NAMALWA (cell line): ENCODE results near the gene MYL6.
"Not testable (repeated sequence)": the region's sequence is repeated elsewhere in the genome, so short reads cannot be mapped to it uniquely, and the experiment has no call there.

Experiments
- DNase-seq: peaks from one replicate; pipeline ENCODE4 v3.0.0-alpha.2; 2015; ENCODE audit warnings: low spot score

MYL6 gene

DNA sequence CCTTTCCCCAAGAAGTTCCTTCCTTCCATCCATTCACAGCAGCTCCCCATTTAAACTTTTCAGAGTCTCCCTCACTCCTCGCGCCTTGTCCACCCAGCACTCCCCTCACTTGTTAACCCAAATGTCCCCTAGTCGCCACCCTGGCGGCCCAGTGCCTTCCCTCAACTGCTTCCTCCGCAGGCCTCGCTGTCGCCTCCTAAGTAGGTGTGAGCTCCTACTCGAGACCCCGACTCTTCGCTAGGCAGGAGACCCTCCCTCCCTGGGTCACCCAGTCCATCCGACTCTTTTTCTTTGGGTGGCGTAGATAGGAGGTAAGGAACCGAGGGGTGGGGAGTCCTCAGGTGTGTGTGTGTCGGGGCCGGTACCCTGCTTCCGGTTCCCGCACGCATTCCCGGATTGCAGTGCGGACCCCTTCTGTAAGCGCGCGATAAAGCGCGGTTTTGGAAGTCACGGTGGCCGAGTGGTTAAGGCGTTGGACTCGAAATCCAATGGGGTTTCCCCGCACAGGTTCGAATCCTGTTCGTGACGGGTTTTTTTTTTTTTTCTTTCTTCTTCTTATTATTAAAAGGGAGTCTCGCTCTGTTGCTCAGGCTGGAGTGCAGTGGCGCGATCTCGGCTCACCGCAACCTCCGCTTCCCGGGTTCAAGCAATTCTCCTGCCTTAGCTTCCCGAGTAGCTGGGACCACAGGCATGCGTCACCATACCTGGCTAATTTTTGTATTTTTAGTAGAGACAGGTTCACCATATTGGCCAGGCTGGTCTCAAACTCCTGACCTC is 31.9 kb downstream of the MYL6 start:
- DNase-seq, result peak; percentile 90

DNA sequence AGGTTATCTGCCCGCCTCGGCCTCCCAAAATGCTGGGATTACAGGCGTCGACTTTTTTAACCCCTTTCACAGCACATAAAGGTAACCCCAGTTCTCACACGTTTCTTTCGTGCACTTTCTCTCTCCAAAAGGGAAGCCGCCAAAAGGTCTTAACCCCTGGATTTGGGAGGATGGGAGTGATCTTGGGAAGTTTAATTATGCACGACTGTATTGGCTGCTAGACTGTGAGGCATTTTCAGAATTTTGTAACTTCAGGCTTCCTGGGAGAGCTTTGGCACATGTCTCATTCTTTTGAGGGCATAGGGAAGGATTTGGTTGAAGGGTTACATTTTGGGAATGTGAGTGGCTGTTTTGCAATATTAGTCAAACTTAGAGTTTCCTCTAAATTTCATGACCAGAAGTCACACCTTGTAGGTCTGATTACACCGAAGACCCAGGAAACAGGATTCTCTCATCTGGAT is 32.6 kb downstream of the MYL6 start:
- no peak for DNase-seq

DNA sequence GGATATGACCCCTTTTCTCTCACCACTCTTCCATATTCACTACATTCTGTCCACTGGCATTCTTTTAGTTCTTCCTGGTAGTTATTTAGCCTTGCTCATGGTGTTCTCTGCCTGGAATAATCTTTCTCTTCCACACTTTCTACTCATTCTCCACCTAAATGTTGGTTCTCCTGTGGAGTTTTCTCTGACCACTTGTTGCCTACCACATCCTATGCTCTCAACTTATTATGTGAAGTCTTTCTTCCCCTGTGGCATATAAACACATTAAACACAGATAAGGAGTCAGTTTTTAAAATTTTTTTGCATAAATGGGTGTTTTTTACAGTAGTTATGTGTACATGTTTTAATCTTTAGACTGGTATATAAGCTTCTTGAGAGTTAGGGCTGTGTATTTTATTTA is 34.4 kb downstream of the MYL6 start:
- no peak for DNase-seq

DNA sequence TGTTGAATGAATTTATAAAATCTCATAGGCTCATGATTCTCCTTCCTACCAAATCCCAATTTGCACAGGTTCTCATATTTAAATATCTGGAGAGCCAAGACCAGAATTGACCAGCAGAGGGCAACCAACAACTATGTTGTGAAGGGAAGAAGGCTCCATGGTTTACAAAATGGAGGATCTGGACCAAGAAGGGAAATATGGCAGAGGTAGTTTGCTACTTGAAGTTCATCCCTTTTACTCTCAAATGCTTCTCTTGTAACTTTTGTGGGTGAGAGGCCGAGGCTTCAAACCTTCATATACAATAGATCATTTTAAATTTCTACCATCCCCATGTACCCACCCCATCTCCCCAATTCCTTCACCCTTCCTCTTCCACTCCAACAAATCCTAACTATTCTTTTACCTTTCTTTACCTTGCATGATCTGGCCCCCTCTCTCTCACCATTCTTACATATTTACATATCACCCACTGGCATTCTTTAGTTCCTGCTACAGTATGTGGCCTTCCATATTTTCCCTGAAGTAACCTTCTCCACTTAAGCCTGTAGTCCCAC is 34.9 kb downstream of the MYL6 start:
- DNase-seq, result peak; percentile 92

DNA sequence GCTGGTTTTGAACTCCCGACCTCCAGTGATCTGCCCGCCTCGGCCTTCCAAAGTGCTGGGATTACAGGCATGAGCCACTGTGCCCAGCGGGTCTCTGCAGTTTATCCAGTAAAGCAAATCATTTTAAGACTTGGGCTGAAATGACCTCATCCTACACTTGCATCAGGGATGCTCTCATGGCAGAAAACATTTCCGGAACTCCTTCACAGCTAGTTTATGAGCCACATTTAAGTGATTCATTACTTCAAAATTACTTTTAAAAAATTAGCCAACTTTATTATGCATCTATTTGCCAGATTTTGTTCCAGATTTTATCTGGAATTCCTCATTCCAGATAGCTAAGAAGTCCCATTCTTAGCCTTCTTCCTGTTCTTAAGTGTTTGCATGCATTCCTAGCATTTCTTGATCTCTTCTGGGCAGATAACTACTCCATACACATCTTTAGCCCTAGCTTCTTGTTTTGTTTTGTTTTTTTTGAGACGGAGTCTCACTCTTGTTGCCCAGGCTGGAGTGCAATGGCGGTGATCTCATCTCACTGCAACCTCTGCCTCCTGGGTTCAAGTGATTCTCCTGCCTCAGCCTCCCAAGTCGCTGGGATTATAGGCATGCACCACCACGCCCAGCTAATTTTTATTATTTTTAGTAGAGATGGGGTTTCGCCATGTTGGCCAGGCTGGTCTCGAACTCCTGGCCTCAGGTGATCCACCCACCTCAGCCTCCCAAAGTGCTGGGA is 38.8 kb downstream of the MYL6 start:
- DNase-seq, result not testable (repeated sequence)

DNA sequence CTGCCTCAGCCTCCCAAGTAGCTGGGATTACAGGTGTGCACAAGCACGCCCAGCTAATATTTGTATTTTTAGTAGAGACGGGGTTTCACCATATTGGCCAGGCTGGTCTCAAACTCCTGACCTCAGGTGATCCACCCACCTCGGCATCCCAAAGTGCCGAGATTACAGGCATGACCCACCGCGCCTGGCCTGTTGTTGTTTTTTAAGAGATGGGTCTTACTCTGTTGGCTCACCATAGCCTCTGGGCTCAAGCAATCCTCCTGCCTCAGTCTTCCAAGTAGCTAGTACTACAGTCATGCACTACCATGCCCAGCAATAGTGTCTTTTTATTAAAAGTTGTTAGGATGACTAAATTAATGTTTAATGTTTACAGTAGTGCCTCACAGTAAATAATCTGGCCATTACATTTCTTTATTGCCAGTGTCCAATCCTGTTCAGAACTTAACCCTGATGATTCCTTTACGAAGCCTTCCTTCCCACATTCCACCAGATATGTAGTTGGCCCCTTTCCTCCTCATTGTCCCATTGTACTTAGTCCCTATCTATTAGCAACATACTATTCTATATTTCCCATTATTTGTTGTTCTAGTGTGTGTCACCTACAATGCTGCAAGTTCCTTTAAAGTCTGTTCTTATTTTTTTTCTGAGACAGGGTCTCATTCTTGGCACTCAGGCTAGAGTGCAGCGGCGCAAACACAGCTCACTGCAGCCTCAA is 39.9 kb downstream of the MYL6 start:
- no peak for DNase-seq

DNA sequence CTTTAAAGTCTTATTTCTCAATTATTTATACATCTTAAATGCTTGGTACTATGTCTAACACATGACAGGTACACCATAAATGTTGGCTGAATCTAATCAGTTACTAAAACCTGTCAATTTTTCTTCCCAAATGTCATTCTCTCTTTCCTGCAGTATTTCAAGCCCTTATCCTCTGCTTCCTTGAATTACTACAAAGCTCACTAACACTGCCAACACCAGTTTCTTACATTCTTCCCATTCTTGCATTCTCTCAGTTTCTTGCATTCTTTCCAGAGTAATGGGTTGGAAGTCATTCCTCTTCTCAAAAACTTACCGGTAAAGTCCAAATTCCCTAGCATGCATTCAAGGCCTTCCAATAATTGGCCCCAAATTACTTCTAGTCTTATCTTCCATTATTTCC is 40.7 kb downstream of the MYL6 start:
- DNase-seq, result no peak

DNA sequence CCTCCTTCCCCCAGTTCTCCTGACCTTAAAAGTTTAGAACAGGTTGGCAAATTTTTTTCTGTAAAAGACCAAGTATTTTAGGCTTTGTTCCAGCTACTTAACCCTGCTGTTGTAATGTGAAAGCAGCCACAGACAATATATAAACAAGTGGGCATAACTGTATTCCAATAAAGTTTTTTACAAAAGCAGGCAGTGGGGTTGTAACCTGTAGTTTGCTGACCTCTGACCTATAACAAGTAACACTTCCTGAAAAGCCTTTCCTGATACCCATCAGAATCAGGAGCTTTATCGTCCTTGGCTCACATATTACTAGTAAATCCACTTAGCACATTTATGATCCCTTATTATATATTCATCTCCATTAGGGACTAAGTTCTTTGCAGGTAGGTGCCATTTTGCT is 44.2 kb downstream of the MYL6 start:
- DNase-seq, result no peak

DNA sequence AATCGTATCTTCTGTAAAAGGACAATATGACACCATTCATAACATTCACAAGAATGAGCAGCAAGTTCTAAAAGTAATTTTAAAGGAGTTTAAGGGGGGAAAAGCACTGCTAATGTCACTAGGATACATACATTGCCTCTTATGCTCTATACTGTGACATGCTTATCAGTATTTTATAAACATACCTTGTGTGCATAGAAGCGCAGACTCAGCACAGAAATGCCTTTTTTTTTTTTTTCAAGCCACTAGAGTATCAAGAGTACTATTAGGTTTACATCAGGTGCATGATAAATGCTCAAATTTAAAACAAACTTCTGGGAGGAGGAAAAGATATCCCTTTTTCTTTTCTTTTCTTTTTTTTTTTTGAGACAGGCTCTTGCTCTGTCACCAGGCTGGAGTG is 44.7 kb downstream of the MYL6 start:
- DNase-seq, result no peak

DNA sequence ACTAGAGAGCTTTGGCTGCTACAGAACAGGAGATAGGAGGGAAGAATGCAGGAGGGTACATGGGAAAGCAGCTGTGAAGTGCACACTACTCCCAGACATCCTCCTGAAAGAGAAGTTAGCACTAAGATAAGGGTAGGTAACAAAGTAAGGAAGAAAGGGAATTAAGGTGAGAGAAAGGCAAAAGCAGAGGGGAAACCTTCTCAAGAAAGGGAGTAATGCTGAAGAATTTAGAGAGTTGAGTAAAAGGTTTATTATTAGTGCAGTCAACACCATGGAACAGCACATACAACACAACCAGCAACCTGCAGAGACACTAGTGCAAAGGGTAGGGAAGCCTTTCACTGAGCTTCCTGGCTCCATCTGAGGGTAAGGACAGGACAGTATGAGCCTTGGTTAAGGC is 46.1 kb downstream of the MYL6 start:
- no peak for DNase-seq

DNA sequence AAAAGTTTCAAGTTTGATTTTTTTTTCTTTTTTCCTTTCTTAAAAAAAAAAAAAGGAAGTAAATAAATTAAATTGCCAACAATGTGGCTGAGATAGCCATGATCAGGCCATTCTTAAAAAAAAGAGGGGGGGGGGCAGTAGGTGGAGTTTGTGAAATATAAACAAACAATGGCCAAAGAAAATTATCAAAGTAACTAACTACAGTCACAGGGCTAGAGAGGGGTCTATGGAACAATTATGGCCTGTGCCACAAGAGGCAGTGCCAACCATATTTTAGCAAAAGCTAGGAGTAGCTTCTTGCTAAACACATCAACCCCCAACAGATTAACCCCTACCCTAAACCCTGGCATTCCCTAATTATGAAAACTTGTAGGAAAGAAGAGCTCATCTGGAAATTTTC is 47.3 kb downstream of the MYL6 start:
- DNase-seq, result peak; percentile 56

DNA sequence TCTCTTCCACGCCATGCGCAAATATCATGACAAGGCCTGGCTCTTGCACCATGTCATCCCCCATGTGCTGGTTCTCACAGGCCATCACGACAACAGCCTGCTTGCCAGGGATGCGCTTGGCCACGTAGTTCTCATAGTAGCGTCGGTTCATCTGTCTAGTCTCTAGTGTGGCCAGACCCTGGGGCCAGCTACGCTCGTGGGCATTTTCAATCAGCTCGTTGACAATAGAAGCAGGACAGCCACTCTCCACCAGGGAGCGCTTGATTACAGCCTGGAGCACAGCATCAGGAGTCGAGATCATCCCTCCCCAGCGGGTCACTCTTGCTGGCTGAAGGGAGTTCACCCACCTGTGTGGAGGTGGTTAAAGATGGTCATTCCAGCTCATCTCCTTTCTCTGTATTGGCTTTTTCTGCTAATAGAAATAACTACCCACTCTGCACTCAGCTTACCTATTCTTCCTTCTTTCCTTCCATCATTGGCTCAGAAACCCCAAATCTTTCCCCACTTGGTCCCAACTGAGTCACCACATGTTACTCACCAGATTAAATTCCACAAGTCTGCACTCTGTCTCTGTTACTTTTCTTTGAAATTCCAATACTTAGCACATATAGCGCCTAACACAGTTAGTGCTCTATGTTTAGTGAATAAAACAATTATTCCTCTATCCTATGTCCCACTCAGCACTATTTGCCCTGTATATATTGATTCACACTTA is 48.5 kb downstream of the MYL6 start:
- peak; percentile 53 for DNase-seq

DNA sequence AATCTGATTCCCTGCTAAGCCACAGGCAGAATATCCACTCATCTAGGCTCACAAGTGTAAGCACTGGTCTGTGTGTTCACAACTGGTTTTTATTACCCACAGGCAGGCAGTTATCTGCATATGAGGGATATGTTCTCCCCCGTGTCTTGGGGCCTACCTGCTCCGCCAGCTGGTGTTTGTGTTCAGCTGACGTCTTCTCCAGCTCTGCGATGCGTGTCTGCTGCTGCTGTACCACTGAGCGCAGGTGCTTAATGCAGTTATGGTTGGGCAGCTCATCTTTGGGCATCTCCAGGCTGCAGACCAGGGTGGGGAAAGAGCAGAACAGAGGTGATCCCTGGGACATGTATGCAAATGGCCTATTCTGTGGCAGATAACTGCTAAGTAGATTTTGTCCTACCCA is 49.8 kb downstream of the MYL6 start:
- peak; percentile 93 for DNase-seq
